NOMO-1 treated with dmso at 0.1 percent for 144 hours (cell line): Measurements from ENCODE around the gene MB.

ENCODE experiments used
- DNase-seq: peaks from one replicate; lab custom pipeline; 2025; ENCODE audit not compliant: unreplicated experiment; lab: John Stamatoyannopoulos, UW

The MB gene

DNA sequence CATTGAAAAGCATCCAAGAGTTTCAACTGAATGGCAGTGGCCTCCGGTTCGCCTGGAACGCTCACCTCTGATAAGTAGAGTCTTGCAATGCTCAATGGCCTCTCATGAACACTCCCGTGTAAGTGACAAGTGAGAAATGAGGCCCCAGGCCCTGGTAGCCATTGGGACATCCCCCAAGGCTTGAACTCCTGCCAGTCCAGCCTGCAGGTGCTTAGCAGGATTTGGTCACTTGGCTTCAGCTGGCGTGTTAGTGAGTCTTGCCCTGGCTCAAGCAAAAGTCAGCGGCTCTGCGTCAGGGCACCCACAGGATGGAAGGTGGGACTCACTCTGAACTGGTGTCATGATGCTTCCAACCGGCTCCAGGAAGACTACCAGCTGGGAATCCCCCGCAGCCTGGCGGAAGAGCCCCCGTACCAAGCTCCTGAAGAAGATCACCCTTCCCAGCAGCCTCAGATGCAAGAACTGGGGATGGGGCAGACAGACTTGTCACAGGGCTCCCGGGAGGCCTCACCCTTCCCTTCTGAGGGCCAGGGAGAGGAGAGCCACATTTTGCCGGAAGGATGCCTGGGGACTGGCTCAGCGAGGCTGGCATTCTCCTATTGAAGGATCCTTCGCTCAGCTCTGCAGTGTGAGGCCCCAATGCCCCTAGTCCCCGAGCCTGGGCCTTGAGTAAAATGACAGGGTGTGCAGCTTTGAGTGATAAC is 19.3 kb downstream of the MB start:
- no peak for DNase-seq

DNA sequence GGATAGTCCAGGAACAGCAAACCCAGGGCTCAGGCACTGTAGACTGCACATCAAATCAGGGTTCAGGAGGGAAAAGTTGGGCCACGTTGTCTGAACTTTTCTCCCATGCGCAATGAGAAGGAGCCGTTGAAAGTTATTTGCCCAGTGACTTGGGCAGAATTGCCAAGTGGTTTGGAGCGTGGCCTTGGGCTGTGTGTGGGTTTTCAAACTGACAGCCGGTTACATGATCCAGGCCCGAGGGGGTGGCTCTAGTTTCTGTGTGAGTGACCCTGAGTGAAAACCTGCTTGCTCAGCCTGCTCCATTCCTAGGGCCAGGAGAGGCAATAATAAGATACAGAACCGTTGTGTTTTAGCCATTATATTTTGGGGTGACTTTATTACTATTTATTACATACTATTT is 20.3 kb downstream of the MB start:
- no peak for DNase-seq

DNA sequence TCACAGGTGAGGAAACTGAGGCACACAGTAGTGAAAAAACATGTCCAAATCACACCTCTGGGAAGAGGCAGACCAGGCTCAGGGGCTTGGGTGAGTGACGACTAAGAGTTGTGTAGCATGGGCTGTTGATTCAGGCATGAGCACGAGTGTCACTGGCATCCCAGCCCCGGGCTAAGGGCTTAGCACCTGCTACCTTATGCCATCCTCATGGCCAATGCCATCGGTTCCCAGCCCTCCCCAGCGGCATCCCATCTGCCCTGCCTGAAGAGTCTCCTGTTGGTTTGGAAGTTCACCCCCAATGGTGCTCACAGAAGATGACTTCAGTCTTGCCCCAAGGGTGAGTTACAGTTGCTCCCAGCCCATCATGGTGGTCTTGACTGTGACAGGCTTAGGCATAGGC is 22.4 kb downstream of the MB start:
- DNase-seq: no peak

DNA sequence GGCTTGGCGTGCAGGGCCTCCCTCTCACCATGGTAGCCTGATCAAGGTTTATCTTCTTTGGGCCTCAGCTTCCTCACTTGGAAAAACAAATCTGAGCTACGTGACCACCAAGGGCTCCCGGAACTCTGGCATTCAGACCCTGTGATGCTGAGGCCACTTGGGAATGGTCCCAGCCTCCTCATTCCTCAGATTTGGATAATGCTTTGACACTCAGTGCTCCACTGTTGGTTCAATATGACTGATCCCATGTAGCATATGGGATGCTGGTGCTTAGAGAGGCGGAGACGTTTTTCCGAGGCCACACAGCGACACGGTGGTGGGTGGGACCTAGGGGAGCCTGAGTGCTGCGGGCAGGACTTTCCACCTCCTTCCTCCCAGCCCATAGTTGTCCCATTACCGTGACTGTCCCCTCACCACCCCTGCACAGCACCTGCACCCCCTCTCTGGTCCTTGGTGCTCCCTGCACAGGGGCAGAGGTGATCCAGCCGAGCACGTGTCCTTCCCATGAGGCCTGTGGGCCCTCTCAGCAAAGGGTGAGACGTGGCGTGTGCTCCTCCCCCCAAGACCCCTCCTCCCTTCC is 23.1 kb downstream of the MB start:
- no peak for DNase-seq

DNA sequence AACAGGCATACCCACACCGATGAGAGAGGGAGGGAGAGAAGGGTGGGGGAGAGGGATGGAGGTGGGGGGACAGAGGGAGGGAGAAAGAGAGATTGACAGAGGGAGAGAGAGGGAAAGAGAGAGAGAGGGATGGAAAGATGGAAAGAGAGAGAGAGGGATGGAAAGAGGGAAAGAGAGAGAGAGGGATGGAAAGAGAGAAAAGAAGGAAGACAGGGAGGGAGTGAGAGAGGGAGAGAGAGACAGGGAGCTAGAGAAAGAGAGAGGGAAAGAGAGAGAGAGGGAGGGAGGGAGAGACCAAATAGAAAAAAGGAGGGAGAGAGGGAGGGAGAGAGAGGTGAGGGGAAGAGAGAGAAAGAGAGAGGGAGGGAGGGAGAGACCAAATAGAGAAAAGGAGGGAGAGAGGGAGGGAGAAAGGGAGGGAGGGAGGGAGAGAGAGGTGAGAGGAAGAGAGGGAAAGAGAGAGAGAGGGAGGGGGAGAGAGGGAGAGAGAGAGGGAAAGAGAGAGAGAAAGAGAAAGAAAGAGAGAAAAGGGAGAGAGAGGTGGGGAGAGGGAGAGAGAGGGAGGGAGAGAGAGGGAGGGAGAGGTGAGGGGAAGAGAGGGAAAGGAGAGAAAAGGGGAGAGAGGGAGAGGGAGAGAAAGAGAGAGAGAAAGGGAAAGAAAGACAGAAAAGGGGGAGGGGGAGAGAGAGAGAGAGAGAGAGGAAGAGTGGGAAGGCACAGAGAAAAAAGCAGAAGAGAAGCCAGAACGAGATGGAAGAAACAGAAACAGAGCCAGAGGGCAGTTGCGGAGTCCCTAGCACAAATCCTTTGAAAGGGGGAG is 23.8 kb downstream of the MB start:
- no peak for DNase-seq

DNA sequence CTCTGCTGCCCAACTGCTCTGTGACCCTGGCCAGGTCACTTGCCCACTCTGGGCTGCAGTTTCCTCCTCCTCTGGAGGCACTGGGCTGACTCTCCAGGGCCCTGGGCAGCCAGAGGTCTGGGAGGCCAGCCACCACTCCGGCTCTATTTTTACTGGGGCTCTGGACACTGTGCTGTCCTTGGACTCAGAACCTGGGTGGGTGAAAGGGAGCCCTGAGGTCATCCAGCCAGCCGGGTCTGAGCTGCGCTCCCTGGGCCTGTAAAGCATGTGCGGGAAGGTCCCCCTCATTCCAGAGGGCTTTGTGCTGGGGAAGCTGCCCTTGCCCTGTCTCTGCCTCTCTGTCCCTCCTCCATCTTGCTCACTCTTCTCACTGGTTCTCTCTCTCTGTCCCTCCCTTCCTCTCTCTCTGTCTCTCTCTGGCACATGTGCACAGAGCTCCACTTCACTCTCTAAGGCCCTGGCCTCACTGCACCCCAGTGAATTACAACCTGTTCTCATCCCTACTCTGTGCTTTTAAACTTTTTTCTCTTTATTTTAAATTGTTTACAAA is 24.6 kb downstream of the MB start:
- no peak for DNase-seq

DNA sequence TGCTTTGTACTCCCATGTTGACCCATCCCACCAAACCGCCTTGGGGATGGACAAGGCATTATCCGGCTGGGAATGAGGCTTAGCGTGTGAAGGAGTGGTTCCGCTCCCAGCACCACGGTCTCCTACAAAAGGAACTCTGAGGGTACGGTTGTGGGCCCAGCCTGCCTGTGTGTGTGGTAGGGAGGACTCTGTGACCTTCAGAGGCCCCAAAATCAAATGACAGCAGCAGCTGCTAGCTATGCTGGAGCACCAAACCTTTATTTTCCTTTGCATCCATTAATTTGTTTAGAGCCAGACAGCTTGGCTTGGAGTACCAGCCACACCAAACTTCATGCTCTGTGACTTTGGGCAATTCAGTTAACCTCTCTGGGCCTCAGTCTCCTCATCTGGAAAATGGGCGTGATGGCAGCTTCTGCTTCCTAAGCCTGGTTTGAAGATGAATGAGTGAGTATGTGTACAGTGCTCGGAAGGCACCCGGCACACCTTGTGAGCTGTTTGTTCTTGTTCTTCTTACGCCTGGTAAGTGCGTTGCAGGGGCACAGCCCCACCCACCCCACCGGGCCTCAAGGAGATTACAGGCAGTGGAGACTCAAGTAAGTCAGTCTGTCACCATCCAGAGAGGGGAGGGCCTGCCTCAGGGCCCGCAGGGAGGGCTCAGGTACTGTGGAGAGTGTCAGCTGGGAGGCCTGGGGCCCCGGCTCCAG is 25.3 kb downstream of the MB start:
- DNase-seq: no peak

DNA sequence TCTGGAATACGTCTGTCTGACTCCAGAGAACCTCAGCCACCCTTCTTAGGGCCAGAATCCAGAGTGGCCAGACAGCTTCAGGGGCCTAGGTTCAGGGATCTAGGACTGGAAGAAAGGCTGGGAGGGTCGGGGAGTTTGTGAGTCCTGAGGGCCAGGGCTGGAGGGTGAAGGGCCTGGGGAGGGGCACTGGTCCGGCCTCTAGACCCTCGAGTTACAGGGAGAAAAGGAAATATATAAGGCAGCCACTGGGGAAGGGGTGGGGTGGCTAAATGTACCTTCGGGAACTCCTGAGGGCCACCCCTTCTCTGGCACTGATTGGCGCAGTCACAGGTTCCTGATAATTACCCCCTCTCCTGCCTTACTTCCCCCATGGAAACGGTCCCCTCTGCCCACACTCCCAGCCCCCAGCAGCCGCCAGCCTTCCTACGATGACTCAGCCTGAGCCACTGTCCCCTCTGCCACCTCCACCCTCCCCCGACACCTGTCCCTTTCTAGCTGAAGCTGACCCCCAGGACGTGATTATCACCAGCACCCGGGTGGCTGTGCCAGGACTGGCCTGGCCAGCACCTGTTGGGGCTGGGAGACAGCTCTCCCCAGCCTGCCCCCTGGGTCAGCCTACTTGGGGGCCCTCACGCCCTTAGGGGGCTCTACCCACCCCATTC is 26.4 kb downstream of the MB start:
- DNase-seq: no peak

DNA sequence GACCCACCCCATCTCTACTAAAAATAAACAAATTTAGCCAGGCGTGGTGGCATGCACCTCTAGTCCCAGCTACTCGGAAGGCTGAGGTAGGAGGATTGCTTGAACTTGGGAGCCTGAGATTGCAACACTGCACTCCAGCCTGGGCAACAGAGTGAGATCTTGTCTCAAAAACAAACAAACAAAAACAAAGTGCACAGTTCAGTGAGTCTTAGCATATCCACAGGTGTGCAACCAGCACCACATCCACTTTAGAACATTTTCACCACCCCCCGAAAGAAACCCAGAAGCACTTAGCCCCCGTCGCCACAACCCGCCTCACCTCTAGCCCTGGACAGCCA is 27.4 kb downstream of the MB start:
- DNase-seq: no peak

DNA sequence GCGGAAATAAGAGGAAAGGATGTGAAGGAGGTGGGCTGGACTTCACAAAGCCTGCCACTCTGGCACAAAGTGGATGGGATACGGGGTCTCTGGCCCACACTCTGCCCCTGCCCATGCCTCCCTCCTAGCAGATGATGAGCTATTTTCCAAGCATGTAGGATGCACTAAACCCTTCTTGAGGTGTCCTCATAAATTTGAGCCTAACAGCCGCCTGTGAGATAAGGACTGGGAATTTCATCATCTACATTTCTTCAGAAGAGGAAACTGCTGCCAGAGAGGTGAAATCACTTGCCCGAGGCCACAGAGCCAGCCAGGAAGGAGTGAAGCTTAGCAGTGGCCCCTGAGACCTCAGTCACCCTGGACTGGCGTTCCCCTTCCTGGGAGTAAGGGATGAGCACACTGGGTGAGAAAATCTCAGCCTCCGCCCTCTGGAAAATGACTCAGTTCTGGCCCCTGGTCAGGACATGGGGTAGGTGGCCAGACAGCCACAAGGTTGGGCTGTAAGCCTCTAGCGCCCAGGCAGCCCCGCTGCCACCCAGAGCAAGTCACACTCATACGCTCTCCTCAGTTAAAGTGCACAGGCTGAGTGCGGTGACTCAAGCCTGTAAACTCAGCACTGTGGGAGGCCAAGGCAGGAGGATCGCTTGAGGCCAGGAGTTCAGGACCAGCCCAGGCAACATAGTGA is 27.9 kb downstream of the MB start:
- peak; percentile 42 for DNase-seq

DNA sequence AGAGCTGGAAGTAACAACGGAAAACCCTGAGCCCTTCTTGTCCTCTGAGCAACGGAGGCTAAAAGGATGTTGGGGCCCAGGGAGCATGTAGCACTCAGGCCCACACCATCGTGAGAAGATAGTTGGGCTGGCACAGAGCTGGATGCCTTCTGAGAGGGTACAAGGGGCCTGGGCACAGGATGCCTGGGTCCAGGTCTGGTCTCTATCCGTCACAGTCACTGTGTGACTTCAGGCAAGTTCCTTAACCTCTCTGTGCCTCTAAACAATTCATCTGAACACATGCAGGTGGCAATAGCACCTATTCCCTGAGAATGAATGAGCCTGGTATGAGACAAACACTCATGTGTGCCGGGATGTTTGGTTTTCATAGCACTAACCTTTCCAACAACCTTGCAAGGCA is 29.2 kb downstream of the MB start:
- no peak for DNase-seq

DNA sequence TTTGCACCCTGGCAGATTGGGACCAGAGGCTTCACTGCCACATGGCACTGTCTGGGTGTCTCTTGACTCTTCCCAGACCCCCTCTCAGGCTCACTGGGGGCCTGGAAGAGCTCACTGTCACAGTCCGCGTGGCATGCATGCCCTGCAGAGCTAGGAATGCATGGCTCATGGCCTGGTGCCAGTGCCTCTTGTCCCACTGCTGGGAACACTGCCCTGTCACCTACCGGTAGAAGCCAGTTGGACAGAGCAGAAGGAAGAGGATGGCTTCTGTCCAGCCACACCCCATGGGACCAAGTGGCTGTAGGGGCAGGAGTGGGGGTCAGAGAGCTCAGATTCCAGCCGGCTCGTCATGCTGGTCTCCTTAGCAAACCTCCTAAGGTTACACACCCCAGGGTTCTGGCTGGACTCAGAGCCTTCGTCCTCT is 29.7 kb downstream of the MB start:
- no peak for DNase-seq

DNA sequence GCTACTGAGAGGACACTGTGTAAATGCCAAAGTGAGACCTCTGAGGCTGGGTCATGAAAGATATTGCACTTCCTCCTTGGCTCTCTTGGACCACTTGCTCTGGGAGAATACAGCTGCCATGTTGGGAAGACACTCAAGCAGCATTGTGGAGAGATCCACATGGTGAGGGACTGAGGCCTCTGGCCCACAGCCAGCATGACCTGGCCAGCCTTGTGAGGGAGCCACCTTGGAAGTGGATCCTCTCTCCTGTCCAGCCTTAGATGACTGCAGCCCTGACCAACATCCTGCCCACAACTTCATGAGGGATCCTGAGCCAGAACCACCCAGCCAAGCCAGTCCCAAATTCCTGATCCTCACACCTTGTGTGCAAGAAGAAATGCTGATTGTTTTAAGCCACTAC is 30.4 kb downstream of the MB start:
- no peak for DNase-seq

DNA sequence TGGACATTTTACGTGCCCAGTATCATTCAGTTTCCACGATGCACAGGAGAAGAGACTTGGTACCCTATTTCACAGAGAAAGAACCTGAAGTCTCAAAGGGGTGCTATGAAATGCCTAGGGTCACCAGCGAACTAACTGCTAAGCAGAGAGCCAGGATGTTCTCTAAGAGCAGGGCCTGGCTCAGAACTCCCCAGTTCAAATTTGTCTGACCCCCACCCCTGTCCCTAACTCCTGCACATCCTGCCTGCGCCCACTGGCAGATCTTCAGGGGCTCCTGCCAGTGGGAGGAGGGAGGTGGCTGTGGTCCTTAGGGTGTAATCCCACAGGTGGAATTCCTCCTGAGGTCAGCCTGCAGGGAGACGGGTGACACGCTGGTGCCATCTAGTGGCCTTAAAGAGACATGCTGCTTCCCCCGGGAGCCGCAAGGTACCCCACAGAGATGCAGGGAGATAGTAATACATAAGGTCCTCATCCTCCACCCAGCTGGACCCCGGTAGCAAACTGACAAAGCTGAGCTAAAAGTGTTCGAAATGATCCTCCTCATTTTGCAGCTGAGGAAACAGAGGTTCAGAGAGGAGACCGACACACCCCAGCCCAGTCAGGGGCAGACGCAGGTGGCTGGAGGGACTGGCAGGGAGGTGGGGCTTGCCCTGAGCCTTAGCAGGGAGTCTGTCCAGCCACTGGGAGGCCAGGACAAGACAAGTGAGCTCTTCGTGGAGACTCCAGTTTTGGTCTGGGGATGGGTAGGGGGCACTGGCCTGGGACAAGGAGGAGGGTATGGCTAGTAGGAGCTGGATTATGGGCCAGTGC is 34.1 kb downstream of the MB start:
- DNase-seq: peak; percentile 38

DNA sequence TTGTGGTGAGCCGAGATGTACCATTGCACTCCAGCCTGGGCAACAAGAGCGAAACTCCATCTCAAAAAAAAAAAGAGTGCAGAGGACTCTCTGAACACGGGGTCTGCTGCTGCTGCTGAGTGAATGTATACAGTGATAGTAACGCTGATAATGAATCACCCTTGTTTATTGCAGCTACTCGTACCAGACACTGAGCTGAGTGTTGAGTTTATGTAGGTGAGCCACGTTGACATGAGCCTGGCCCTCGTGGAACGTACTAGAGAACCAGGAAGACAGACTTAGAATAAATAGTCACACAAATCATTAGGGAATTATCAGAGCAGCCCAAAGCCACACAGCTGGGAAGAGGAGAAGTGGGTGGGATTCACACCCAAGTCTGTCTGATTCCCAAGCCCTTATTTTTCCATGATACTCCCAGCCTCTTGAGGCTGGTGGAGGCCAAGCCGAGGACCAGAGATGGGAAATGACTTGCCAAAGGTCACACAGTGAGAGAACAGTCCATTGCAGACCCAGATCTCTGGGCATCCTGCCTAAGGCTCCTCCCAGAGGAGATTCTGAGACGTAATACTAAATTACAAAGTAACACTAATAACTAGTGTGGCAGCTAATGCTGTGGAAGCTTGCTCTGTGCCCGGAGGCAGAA is 34.8 kb downstream of the MB start:
- no peak for DNase-seq

DNA sequence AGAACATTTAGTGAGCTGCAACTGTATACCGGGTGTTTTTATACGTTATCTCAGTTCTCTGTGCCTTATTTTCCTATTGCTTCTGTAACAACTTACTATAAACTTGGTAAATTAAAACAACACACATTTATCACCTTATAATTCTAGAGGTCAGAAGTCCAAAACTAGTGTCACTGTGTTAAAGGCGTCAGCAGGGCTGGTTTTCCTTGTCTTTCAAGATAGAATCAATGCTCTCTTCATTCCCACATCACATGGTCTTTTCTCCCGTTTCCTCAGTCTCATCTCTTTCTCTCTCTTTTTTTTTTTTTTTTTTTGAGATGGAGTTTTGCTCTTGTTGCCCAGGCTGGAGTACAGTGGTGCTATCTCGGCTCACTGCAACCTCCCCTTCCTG is 36.1 kb downstream of the MB start:
- DNase-seq: no peak

DNA sequence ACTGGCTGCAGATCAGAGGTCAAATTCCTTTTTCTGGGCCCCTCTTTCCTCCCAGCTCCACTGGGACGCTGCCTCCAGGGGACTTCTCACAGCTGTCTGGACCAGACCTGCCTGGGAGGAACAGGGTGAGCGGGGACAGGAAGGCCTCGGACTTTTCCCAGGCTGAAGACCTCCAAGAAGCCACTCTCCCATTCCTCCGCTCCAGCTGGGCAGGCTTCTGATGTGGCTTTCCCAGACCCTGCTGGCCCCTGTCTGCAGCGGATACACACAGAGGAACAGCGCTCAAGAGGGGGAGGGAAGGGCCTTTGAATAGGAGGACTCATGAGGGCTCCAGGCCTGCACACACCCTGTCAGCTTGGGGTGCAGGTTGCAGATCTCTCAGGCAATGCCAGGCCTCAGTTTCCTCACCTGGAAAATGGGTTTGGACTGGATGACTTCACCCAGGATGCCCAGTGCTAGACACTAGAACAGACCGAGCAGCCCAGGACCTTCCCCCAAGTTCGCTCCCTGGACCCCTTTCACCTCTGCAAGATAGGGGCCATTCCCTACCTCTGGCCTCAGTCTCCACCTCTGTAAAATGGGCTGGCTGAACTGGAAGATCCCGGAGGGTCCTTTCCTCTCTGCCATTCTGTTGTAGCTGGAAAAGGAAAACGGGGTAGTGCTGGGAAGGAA is 36.6 kb downstream of the MB start:
- no peak for DNase-seq

DNA sequence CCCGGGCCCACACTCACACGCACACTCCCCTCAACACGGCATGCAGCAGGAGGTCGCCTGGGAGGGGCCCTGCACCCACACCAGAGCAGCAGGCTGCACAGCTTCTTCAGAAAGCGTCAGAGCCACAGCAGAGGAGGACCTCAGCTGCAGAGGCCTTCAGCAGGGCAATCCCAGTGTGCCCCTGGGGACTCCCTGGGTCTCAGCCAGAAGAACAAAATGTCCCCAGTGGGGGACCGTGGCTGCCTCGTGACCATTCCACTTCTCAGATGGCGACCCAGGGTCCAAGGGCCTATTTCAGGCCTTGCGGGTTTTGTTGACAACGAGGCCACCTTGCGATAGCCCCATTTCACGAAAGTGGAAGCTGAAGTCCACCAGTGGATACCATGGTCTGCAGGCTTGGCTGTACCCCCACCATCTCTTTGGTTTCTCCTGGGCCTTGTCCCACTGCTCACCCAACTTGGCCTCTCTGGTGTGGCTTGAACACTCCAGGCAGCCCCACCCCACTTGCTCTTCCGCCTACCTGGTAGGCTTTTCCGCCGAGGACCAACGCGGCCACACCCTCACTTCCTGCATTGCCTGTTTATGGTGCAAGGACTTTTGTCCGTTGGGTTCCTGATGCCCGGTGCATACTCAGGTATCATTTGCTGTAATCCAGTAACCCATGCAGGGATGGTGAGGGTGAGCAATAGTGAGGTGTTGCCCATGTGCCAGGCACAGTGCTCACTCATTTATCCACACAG is 38.1 kb downstream of the MB start:
- DNase-seq: no peak
